PC-9 (cell line): ENCODE measurements around the gene GRM1. TPM values are rescaled to one million over a fixed set of nuclear protein-coding genes. Genes with fewer than 3 reads are reported as not detected.

ENCODE experiments used
- BruUV-seq: library from RNA; stranded (reverse); fragments of 400-500 nt; replicated peaks from 2 replicates; lab custom pipeline; 2021; lab: Mats Ljungman, UMichigan
- CTCF ChIA-PET: fragments of 300-600 bp; sonication (Branson Sonifier 250); formaldehyde crosslinking; loops from one replicate; lab custom pipeline; 2022; ENCODE audit warnings: antibody characterized with exemption; lab: Charles Lee
- POLR2A ChIA-PET: fragments of 300-600 bp; sonication (Branson Sonifier 250); formaldehyde crosslinking; loops from one replicate; lab custom pipeline; 2022; ENCODE audit warnings: antibody characterized with exemption; ENCODE audit not compliant: unreplicated experiment; lab: Charles Lee
- DNase-seq, 2 experiments: peaks; one replicate each; pipeline versions ENCODE4 v3.0.0 to v3.0.0-alpha.2; 2015 to 2022; ENCODE audit warnings: mixed read lengths in 1 of 2
- H2AFZ ChIP-seq: fragments of 200-600 bp; sonication (generic); 2 replicates; pipeline ENCODE4 v1.8.1; 2017; ENCODE audit warnings: antibody characterized with exemption
- H3F3A ChIP-seq: fragments of 200-600 bp; sonication (generic); 2 replicates; pipeline ENCODE4 v1.8.1; 2017; ENCODE audit warnings: antibody characterized with exemption, mild to moderate bottlenecking, low read depth; ENCODE audit not compliant: insufficient read depth
- H3K27ac ChIP-seq: fragments of 200-600 bp; sonication (generic); 2 replicates; pipeline ENCODE4 v1.6.1; 2016; ENCODE audit warnings: mixed run types
- H3K27me3 ChIP-seq: fragments of 200-600 bp; sonication (generic); 2 replicates; pipeline ENCODE4 v1.6.1; 2016; ENCODE audit warnings: low read depth, mixed run types; ENCODE audit not compliant: insufficient read depth
- H3K36me3 ChIP-seq: fragments of 200-600 bp; sonication (generic); 2 replicates; pipeline ENCODE4 v1.6.1; 2016; ENCODE audit warnings: low read depth, mixed run types
- H3K4me1 ChIP-seq: fragments of 200-600 bp; sonication (generic); replicated peaks from 2 replicates; pipeline ENCODE4 v1.6.1; 2016; ENCODE audit warnings: mixed run types; ENCODE audit not compliant: insufficient read depth
- H3K4me2 ChIP-seq: fragments of 200-600 bp; sonication (generic); 2 replicates; pipeline ENCODE4 v1.6.1; 2017; ENCODE audit warnings: mixed run types
- H3K4me3 ChIP-seq: fragments of 200-600 bp; sonication (generic); 2 replicates; pipeline ENCODE4 v1.6.1; 2016; ENCODE audit warnings: mixed run types
- H3K79me2 ChIP-seq: fragments of 200-600 bp; sonication (generic); 2 replicates; pipeline ENCODE4 v1.6.1; 2017; ENCODE audit warnings: low read depth, mixed run types
- H3K9me2 ChIP-seq: fragments of 200-600 bp; sonication (generic); 2 replicates; pipeline ENCODE4 v1.8.1; 2017; ENCODE audit warnings: mild to moderate bottlenecking; ENCODE audit not compliant: insufficient read depth
- H3K9me3 ChIP-seq: fragments of 200-600 bp; sonication (generic); 2 replicates; pipeline ENCODE4 v1.8.1; 2016; ENCODE audit warnings: low read depth; ENCODE audit not compliant: insufficient read depth
- H4K20me1 ChIP-seq: fragments of 200-600 bp; sonication (generic); 2 replicates; pipeline ENCODE4 v1.8.1; 2017; ENCODE audit not compliant: insufficient read depth
- EZH2 ChIP-seq: fragments of 200-600 bp; sonication (generic); IDR thresholded peaks from 2 replicates; pipeline ENCODE4 v1.8.0; 2017; ENCODE audit warnings: antibody characterized with exemption, low read depth
- intact Hi-C: fragments of 100-400 bp; cut with micrococcal nuclease; formaldehyde crosslinking; loops from one replicate; pipeline ENCODE4 v1.10.0; 2022; ENCODE audit not compliant: unreplicated experiment
- total RNA-seq: library from RNA; stranded (reverse); gene quantifications from 2 replicates; pipeline ENCODE4 v1.2.3, GENCODE V29; 2021
- TF ChIP-seq, protein P1 (sequence below): fragments of 200-600 bp; sonication (generic); conservative IDR thresholded peaks from 2 replicates; pipeline ENCODE4 v1.6.1; 2017; ENCODE audit warnings: mixed run types, antibody characterized with exemption, mild to moderate bottlenecking, moderate library complexity

Gene GRM1
- total RNA-seq, 1 experiment from 2014 or later: 0.26 TPM

DNA sequence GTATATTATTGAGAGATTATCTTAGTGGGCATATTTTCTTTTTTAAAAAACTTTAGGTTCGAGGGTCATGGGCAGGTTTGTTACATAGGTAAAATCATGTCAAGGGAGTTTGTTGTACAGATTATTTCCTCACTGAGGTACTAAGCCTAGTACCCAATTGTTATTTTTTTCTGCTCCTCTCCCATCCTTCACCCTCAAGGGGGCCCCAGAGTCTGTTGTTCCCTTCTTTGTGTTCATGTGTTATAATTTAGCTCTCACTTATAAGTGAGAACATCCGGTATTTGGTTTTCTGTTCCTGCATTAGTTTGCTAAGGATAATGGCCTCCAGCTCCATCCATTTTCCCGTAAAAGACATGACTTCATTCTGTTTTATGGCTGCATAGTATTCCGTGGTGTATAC is 266.8 kb downstream of the GRM1 start:
- Histone ChIP-seq H3K27me3 (no peaks in the 10 kb centered on the region), H2AFZ (no peak overlapping the region), H3K9me2 (0 out of 2 replicates have a peak, but pooled peaks cover 3% of the 10 kb centered on the region), H3K4me1 (0 out of 2 replicates have a peak, but pooled peaks cover under 1% of the 10 kb centered on the region), H3F3A (no peaks in the 10 kb centered on the region), H3K9me3 (no peaks in the 10 kb centered on the region; the same call in 1 of the 2 replicates), H3K36me3 (no peaks in the 10 kb centered on the region), H3K27ac (no peak overlapping the region), H3K4me3 (no peak overlapping the region), H4K20me1 (no peaks in the 10 kb centered on the region), H3K79me2 (no peaks in the 10 kb centered on the region), H3K4me2 (no peak overlapping the region)
- POLR2A ChIA-PET: interaction anchor here (0.6 kb wide), 1 partner anchor 192 kb away, joined by 4 read pairs; no protein-coding TSS in a partner anchor
- CTCF ChIA-PET: no interaction called here
- intact Hi-C loops: loop anchor here (10.0 kb wide), 1 partner anchor 249 kb away; the partner anchor contains the start of gene RAB32
- BruUV-seq: no TSS peak
- no peak for DNase-seq
- no peak for TF ChIP-seq EZH2
- TF ChIP-seq, protein P1, sequence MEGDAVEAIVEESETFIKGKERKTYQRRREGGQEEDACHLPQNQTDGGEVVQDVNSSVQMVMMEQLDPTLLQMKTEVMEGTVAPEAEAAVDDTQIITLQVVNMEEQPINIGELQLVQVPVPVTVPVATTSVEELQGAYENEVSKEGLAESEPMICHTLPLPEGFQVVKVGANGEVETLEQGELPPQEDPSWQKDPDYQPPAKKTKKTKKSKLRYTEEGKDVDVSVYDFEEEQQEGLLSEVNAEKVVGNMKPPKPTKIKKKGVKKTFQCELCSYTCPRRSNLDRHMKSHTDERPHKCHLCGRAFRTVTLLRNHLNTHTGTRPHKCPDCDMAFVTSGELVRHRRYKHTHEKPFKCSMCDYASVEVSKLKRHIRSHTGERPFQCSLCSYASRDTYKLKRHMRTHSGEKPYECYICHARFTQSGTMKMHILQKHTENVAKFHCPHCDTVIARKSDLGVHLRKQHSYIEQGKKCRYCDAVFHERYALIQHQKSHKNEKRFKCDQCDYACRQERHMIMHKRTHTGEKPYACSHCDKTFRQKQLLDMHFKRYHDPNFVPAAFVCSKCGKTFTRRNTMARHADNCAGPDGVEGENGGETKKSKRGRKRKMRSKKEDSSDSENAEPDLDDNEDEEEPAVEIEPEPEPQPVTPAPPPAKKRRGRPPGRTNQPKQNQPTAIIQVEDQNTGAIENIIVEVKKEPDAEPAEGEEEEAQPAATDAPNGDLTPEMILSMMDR: no peak

DNA sequence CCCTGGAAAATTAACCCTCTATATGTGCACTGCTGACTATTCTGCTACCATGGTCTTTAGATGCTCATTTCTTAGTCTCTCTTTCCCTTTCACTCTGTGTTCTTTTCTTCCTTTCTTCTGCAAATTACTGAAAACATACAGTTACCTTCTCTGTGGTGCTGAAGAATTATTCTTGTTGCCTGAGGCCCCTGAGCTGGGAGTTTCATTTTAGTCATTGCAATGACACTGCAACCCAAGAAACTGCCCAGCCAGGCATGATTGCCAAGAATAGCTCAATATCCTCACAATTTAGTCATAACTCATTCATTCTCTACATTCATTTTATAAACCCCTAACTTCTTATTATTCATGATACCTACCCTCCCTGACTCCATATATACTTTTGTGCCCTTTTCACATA is 269.0 kb downstream of the GRM1 start:
- intact Hi-C loops: loop anchor here (10.0 kb wide), 1 partner anchor 247 kb away; the partner anchor contains the start of gene RAB32
- TF ChIP-seq EZH2: no peak
- TF ChIP-seq, protein P1: no peak
- ChIA-PET CTCF (no interaction called here), POLR2A (no interaction called here)
- Histone ChIP-seq H3K4me1 (0 out of 2 replicates have a peak, but pooled peaks cover 8% of the 10 kb centered on the region), H4K20me1 (no peaks in the 10 kb centered on the region), H3K36me3 (no peaks in the 10 kb centered on the region), H3K4me2 (no peak overlapping the region), H3K9me2 (0 out of 2 replicates have a peak, but pooled peaks cover 1% of the 10 kb centered on the region), H3K79me2 (no peaks in the 10 kb centered on the region), H3K27me3 (no peaks in the 10 kb centered on the region), H3K9me3 (no peaks in the 10 kb centered on the region), H3K27ac (no peak overlapping the region), H3K4me3 (no peak overlapping the region), H3F3A (no peaks in the 10 kb centered on the region), H2AFZ (no peak overlapping the region)
- BruUV-seq: no TSS peak
- DNase-seq: no peak

DNA sequence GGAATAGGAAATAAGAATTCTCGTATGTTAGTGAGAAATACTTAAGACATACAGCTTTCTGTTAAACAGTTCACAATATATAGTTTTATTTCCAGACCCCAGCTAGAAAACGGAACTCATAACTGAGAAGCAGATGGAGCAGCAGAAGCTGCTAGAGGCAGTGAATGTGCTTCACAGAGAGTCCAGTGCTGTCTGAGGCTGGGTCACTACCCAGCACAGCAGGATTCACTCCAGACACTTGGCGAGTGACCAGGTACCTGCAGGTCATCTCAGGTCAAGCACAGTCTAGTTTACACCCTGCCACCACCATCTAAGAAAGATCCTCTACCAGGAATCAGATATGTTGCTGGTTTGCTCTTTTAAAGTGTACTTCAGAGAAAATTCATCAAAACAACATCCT is 271.7 kb downstream of the GRM1 start:
- no peak overlapping the region for H2AFZ ChIP-seq
- H4K20me1 ChIP-seq: no peaks in the 10 kb centered on the region
- no peaks in the 10 kb centered on the region for H3K79me2 ChIP-seq
- TF ChIP-seq, protein P1: no peak
- TF ChIP-seq EZH2: no peak
- no peaks in the 10 kb centered on the region for H3K36me3 ChIP-seq
- H3F3A ChIP-seq: no peaks in the 10 kb centered on the region
- no peaks in the 10 kb centered on the region for H3K27me3 ChIP-seq
- no peak for DNase-seq
- intact Hi-C loops: no loop called here
- no peaks in the 10 kb centered on the region for H3K9me2 ChIP-seq
- H3K4me2 ChIP-seq: no peak overlapping the region
- no peak overlapping the region for H3K27ac ChIP-seq
- ChIA-PET CTCF (no interaction called here), POLR2A (interaction anchor here (0.6 kb wide), 1 partner anchor 86 kb away, joined by 3 read pairs; no protein-coding TSS in a partner anchor)
- H3K9me3 ChIP-seq: no peaks in the 10 kb centered on the region
- H3K4me1 ChIP-seq: 0 out of 2 replicates have a peak, but pooled peaks cover 8% of the 10 kb centered on the region
- no peak overlapping the region for H3K4me3 ChIP-seq
- no TSS peak for BruUV-seq
